GM12875 (cell line): ENCODE results near the gene YEATS2.

Experiments
- H3K4me3 ChIP-seq: one replicate; pipeline ENCODE4 v1.5.1; 2011; ENCODE audit warnings: low read depth, low read length, control low read depth
- CTCF ChIP-seq: IDR thresholded peaks from 2 replicates; pipeline ENCODE4 v1.5.1; 2011; ENCODE audit warnings: low read depth, mild to moderate bottlenecking, control low read depth, inconsistent platforms, low read length, moderate library complexity, borderline replicate concordance; ENCODE audit not compliant: insufficient read depth

Gene YEATS2

GRCh38 chr3:183830187-183830586 lies 132.6 kb downstream of the YEATS2 start:
- no peak for TF ChIP-seq CTCF
- H3K4me3 ChIP-seq, result no peak overlapping the region

- TF ChIP-seq CTCF, result no peak
- no peak overlapping the region for H3K4me3 ChIP-seq
Observed at GRCh38 chr3:183833516-183833915, 135.9 kb downstream of the YEATS2 start.

- no peak for TF ChIP-seq CTCF
- H3K4me3 ChIP-seq, result no peak overlapping the region
Observed at GRCh38 chr3:183837390-183837789, 139.8 kb downstream of the YEATS2 start.

- no peak overlapping the region for H3K4me3 ChIP-seq
- no peak for TF ChIP-seq CTCF
Observed at GRCh38 chr3:183837894-183838293, 140.3 kb downstream of the YEATS2 start.

GRCh38 chr3:183839751-183840150 lies 142.2 kb downstream of the YEATS2 start:
- no peak overlapping the region for H3K4me3 ChIP-seq
- TF ChIP-seq CTCF, result no peak

- no peak overlapping the region for H3K4me3 ChIP-seq
- no peak for TF ChIP-seq CTCF
Observed at GRCh38 chr3:183844606-183845005, 147.0 kb downstream of the YEATS2 start.

GRCh38 chr3:183845090-183845489 lies 147.5 kb downstream of the YEATS2 start:
- no peak overlapping the region for H3K4me3 ChIP-seq
- TF ChIP-seq CTCF, result no peak
